COR-L47 (cell line): Measurements from ENCODE around the gene ZC3HAV1L.
"Not testable (repeated sequence)": the region's sequence is repeated elsewhere in the genome, so short reads cannot be mapped to it uniquely, and the experiment has no call there.

Experiments used
- DNase-seq: peaks from one replicate; lab custom pipeline; 2025; lab: John Stamatoyannopoulos, UW

ZC3HAV1L gene, protein sequence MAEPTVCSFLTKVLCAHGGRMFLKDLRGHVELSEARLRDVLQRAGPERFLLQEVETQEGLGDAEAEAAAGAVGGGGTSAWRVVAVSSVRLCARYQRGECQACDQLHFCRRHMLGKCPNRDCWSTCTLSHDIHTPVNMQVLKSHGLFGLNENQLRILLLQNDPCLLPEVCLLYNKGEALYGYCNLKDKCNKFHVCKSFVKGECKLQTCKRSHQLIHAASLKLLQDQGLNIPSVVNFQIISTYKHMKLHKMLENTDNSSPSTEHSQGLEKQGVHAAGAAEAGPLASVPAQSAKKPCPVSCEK

DNA sequence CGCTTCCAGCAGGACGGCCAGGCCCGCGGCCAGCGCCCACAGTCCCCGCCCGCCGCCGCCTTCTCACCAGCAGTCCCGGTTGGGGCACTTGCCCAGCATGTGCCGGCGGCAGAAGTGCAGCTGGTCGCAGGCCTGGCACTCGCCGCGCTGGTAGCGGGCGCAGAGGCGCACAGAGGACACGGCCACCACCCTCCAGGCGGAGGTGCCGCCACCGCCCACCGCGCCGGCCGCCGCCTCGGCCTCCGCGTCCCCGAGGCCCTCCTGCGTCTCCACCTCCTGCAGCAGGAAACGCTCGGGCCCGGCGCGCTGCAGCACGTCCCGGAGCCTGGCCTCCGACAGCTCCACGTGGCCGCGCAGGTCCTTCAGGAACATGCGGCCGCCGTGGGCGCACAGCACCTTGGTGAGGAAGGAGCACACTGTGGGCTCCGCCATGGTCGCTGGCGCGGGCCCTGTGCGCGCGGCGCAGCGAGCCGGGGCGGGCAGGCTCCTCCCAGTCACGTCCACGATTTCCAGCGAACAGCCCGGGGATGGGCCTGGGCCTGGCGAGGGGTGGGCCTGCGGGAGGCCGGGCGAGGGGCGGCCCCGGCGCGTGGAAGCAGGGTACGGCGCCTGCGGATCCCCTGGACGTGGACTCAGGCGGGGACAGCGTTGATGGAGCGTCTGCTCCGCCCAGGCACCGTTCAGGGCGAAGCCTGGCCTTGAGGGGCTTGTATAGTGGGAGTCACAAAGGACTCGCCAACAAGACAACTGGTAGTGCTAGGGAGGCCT is at the start of gene ZC3HAV1L:
ZC3HAV1L (minus strand) TSS at position 457 of the 768 bp plus-strand sequence; CDS start at position 432, 25 bp downstream.
- DNase-seq = peak; percentile 73

DNA sequence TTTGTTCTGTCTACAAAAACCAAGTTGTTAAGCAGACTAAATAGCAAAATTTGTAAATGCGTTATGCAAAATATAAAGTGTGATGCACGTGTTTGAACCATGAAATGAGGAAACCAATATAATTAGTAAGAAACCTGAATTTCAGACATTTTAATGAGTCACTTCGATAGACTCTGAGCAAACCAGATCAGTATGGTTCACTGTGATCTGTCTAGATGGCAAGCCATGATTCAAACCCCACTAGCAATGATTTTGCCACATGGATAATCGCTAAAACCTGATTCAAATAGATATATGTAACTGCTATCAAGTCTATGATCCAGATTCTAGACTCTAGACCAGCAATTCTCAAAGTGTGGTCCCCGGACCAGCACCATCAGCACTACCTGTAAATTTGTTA is 48.9 kb upstream of the ZC3HAV1L start:
- DNase-seq = no peak

DNA sequence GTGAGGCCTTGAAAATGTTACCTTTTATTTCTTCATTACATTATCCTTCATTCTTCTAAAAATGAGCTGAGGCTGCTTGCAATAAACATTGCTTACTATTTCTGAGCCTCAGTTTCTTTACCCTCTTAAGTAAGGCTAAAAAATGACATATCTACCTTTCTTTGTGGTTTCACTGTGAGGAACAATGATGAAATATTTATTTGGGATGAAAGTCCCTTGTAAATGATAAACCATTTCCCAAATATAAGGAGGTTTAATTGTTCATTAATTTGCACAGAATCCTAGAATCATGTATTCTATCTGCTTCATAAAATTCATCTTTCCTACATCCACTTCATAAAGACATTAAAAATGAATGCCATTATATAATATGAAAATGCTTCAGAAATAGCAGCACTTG is 45.7 kb upstream of the ZC3HAV1L start:
- no peak for DNase-seq

DNA sequence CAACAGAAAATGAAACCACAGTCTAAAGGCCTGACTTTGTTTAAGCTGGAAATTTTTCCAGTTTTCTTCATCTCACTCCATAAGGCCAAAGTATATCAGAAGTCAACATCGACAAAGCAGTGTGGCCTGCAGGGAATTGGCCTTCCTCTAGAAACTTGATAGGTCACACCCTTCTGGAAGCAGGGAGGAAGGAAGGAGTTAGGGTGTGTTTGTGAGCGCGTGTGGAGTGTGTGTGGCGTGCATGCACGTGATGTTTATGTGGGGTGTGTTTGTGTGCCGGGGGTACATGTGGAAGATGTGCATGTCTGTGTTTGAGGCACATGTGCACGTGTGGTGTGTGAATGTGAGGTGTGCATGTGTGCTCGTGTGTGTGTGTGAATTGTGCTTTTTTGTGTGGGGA is 45.1 kb upstream of the ZC3HAV1L start:
- DNase-seq = no peak

DNA sequence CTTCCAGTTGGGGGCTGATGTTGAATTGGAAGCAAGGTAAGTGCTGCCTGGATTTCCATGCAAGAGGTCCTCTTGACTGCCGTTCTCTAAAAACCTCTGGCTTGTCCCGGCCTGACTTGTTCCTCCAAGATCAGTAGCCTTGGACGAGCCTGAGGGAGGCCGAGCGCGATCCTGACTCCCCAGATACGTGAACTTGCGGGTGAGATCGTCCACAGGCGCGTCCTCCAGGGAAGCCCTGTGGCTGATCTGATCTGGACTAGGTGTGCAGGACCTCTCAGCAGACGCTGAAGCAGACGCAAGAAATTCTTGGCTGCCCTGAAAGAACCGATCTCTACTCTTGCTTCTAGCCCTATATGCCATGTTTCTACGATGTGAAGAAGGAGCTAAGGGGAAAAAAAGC is 44.0 kb upstream of the ZC3HAV1L start:
- DNase-seq = no peak

DNA sequence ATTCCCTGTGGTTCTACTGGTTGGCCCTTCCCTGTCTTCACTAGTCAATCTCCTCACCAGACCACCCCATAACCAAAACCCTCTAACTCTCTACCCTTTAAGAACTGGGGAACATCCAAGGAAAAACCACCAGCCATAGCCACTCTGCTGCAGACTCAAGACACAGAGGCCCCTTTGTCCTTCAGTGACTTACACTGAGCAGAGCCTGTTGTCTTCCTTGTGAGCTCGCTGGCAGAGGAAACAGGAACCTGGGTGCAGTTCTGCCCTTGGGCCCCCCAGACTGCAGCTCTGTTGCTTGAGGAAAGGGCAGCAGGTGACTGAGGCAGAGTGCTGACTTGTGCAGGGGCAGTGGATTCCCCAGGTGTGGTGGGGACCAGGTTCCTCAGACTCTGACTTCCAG is 43.1 kb upstream of the ZC3HAV1L start:
- no peak for DNase-seq

DNA sequence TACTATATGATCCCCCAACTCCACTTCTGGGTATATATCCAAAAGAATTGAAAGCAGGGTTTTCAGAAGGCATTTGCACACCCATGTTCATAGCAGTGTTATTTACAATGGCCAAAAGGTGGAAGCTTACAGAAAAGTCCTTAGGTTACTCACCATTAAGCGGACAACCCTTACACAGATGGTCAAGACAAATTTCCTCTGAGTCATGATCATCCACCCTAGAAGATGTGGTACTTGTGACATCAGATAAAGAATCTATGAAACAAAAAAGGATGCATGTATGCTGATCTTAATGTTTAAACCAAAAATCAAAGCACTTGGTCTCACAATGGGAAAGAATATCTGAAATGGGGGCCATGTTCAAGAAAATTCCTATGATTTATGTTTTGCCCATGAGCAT is 42.6 kb upstream of the ZC3HAV1L start:
- DNase-seq = no peak

DNA sequence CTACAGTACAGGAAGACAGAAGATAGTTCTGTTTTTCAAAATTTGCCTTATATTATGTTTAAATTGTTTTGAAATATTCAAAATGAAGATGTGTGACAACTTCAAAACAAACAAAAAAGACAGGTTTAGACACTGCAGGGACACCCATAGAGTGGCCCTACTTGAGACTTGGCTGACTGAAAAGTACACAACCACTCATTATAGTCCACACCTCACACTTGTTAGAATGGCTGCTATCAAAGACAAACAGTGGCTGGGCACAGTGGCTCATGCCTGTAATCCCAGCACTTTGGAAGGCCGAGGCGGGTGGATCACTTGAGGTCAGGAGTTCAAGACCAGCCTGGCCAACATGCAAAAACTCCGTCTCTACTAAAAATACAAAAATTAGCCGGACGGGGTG is 41.9 kb upstream of the ZC3HAV1L start:
- DNase-seq = not testable (repeated sequence)

DNA sequence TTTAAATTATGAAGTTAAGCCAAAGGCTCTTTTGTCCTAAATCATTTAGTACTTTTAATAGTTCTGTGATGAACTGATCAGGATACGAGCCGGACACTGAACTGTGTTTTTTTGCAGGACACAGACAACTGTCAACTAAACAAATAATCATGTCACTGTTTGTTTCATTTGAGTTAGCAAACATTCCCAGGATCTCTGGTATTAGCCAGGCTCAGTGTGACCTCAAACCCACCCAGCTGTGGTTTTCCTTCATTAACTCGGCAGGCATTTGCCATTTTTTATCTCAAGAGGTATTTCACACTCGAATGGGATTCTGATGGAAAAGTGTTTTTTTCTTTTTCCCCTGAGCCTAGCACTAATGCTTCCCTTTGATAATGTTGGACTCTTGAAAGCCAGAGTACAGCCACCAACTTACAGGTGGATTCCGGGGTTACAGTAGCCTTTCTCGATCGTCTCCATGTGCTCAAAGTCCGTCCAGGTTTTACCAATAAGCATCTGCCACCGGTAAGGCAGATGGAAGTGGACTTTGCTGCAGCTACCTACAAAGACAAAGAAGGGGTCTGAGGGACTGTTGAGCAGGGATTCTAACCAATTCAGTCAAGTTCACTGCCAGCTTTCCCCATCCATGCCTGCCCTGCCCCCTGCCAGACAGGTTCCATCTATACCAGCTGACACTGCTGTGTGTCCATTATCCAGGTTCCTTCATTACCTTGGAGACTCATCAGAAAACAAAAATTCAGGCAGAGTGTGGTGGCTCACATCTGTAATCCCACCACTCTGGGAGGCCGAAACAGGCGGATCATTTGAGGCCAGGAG is 40.2 kb upstream of the ZC3HAV1L start:
- no peak for DNase-seq

DNA sequence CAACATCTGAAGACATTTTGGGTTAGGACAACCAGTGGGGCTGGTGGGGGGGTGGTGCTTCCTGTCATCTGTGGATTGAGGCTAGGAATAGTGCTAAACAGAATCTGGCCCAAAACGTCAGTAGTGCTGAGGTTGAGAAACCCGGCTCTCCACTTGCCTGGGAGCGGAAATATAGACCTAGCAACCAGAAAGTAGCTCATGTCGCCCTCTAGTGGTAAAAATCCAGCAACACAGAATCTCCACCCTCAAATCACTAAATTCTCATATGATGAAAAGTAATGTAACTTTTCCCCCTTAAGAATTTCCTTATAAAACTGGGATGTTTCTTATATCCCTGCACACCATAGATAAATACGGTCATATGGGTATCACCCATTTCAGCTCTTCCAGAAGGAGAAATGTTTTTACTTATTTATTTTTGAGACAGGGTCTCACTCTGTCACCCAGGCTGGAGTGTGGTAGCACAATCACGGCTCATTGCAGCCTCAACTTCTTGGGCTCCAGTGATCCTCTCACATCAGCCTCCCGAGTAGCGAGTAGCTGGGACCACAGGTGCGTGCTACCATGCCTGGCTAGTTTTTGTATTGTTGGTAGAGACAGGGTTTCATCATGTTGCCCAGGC is 39.3 kb upstream of the ZC3HAV1L start:
- DNase-seq = peak; percentile 72

DNA sequence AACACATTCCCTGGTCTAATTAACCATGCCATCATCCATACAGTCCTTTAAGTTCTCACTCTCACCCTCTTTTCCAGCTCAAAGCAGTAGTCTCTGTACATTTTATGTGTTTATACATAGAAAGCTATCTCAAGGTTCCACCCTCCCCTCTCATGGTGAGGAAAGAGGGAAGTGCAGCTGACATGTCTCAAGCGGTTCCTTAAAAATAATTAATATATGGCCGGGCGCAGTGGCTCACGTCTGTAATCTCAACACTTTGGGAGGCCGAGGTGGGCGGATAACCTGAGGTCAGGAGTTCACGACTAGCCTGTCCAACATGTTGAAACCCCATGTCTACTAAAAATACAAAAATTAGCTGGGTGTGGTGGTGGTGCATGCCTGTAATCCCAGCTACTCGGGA is 37.0 kb upstream of the ZC3HAV1L start:
- no peak for DNase-seq

DNA sequence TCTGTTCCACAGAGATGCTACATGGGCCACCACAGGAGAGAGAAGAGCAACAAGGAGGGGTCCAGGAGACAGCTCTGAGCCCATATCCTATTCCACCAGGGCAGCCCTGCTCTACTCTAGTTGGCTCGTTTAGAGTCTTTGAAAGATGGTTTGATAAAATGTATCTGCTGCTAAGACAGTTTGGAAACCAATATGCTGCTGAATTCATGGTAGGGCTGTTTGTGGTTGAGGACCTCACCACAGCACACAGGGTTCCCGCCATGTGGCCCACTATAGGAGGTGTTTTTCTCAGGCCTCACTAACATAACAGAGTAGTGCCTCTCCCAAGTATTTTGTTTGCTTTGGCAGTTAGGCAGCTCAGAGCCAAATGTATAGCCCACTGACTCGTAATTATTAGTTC is 35.8 kb upstream of the ZC3HAV1L start:
- DNase-seq = no peak

DNA sequence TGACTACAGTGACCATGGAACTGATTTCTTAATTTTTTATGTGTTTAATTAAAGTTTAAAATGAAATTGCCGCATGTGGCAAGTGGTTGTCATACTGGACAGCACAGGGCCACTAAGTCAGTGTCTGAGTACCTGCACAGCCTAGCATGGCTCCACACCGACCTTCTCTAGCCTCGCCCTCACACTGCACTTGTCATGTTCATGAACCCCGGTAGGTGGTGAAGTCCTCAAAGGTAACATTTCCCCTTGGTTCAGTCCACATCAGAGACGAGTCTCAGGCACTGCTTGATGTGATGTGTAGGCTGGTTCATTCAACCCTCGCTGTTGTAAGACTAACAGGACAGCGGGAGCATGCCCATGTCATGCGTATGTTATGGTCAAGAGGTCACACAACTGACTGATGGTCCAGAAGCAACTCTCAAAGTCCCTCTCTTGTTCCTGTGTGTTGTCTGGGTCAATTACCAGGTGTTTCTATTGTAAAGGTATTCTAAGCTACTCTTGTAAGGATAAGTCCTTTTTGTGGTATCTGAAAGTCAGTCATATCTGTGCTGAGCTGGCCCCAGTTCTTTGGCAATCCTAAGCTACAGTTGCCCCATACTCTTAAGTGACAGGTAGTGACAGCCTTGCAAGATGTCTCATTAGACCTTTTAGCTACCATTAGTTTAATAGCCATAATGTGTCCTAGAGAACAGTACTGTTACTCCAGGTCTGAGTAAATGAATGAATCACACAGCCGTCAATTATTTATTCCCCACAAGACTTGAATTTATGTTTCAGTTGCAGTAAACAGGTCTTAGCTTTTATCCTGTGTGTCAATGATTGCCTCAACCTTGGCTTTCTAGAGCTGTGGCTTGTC is 32.9 kb upstream of the ZC3HAV1L start:
- DNase-seq = no peak

DNA sequence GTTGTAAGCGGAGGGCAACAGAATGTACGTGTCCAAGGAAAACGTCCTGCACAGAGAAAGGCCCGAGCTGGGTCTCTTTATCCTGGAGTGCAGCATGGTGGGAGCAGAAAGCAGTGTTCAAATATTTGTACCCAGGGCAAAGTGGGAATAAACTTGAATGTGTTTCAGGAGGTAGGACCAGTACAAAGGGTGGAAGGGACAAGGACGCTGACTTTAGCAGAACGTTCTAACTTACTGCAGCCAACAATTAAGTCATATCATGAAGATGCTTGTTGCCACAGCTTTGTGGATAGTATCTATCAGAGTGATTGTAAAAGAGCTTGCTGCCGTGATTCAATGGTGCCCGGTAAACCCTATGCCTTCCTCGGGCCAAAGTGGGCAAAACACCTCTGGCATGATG is 30.5 kb upstream of the ZC3HAV1L start:
- DNase-seq = no peak

DNA sequence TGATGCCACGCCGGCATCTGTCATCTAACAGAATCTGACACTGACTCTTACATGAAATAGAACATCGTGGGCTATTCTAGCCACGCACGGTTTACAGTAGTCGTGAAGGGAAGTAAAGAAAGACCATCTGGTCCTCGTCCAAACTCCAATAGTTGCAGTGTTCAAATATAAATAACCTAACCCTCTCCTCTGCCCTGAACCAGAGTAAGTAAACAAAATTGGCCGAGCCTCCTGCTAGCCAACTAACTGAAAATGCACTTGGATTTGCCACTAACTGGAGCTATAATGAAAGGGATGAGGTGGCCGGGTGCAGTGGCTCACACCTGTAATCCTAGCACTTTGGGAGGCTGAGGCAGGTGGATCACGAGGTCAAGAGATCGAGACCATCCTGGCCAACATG is 29.5 kb upstream of the ZC3HAV1L start:
- DNase-seq = no peak

DNA sequence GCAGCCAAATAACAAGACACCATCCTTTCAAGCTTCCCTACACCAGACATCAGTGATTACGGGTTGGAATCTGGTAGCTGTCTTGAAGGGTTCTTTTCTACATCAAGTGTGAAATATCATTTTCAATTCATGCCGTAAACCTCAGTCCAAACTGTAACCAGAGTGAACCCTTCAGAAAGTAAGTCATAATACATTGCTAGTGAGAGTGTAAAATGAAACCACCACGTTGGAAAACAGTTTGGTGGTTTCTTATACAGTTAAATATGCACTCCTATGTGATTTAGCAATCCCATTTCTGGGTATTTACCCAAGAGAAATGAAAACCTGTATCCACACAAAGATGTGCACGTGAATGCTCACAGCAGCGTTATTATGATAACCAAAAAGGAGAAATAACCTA is 25.6 kb upstream of the ZC3HAV1L start:
- DNase-seq = no peak

DNA sequence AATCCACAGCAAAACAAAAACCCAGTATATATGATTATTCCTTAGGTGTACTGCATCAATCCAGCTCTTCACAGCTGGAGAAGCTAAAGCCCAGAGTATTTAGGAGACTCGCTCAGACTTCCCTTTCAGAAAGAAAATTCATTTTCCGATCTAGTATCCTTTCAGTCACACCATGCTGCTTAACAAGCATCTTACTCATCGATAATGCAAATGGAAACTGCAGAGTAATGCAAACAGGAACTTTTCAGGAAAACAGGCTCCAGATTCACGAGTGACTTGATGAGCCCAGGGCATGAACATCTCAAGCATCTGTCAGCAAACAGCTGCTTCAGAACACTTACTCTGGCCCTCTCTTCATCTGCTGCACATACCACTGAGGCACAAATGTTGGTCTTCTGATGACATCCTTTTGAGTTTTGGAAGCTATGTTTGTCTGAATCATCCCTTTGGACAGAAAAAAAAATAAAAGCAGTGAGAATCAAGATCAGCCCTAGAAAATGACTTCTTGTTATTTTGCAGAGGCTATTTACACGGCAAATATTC is 24.9 kb upstream of the ZC3HAV1L start:
- DNase-seq = no peak

DNA sequence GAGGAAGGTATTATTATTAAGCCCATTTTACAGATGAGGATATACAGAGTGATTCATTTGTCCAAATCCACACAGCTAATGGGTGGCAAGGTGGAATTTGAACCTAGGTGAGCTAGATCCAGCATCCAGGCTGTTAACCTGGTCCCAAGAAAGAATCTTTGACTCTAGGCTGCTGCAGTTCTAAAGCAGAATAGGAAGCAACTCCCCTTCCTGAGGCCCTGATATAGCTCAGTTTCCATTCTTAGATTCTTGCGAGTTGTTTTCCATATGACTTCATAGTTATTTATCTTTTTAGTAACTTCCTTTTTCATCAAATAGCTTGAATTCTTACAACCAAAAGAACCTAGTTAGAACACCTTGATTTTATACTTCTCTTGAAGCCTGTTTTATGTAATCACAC is 24.1 kb upstream of the ZC3HAV1L start:
- no peak for DNase-seq

DNA sequence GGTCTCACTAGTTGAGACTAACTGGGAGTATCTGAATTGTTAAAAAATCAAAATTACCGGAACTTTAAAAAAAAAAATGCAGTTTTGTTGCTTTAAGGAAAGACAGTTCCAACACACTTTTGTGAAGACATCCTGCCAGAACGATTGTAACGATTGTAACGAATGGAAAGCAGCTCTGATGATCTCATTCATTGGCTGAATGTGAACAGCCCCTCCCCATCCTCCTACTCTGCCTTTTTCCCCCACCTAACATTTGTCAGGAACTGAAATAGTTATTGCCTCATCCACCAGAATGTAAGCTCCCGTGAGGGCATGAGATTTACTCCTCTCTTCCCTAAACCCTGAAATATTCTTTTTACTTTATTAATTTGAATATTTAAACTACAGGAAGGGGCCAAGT is 23.1 kb upstream of the ZC3HAV1L start:
- no peak for DNase-seq

DNA sequence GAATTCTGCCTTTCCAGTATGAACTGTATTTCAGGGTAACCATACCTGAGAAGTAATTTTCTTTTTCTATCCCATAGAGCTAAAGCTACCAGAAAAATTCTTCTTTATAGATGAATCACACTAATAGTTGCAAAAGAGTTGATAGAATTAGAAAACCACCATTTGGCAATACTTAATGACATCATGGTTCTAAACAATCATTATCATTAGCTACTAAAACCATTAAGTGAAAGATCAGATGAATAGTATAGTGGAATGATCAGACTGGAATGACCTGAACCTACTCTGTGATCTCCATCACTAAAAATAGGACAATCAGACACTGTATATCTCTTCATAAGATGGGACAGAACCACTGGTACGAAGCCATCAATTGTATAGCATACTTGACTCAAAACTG is 19.8 kb upstream of the ZC3HAV1L start:
- DNase-seq = no peak

DNA sequence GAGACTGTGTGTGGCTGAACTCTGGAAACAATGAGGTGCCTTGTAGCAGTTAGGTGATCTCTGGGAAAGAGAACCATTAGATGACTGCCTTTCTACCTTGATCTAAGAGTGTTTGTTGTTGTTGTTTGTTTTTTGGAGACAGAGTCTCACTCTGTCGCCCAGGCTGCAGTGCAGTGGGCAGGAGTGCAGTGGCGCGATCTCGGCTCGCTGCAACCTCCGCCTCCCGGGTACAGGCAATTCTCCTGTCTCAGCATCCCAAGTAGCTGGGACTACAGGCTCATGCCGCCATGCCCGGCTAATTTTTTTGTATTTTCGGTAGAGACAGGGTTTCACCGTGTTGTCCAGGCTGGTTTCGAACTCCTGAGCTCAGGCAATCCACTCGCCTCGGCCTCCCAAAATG is 18.8 kb upstream of the ZC3HAV1L start:
- not testable (repeated sequence) for DNase-seq
